NCI-H2107 treated with DMSO at 0.1 percent for 48 hours (cell line): ENCODE data around the gene DHX57.

ENCODE experiments used
- DNase-seq: peaks from one replicate; lab custom pipeline; 2025; ENCODE audit not compliant: unreplicated experiment; lab: John Stamatoyannopoulos, UW

DHX57 gene

GRCh38 chr2:38866773-38867443, 8.8 kb downstream of the DHX57 start:
- DNase-seq: no peak

- no peak for DNase-seq
Observed at GRCh38 chr2:38863061-38863695, 12.6 kb downstream of the DHX57 start.

- DNase-seq: no peak
Observed at GRCh38 chr2:38862476-38862875, 13.3 kb downstream of the DHX57 start.

- no peak for DNase-seq
Observed at GRCh38 chr2:38856165-38856564, 19.6 kb downstream of the DHX57 start.

- no peak for DNase-seq
Observed at GRCh38 chr2:38850045-38850444, 25.7 kb downstream of the DHX57 start.

- DNase-seq: no peak
Observed at GRCh38 chr2:38836791-38837190, 38.9 kb downstream of the DHX57 start.

- DNase-seq: no peak
Observed at GRCh38 chr2:38835990-38836389, 39.7 kb downstream of the DHX57 start.

- DNase-seq: no peak
Observed at GRCh38 chr2:38835015-38835601, 40.6 kb downstream of the DHX57 start.

- DNase-seq: no peak
Observed at GRCh38 chr2:38830526-38831159, 45.1 kb downstream of the DHX57 start.

GRCh38 chr2:38829971-38830370, 45.8 kb downstream of the DHX57 start:
- DNase-seq: no peak

- no peak for DNase-seq
Observed at GRCh38 chr2:38828460-38828859, 47.3 kb downstream of the DHX57 start.

- peak; percentile 6 for DNase-seq
Observed at GRCh38 chr2:38827539-38828145, 48.1 kb downstream of the DHX57 start.

- DNase-seq: no peak
Observed at GRCh38 chr2:38825956-38826355, 49.8 kb downstream of the DHX57 start.

GRCh38 chr2:38824906-38825305, 50.8 kb downstream of the DHX57 start:
- DNase-seq: no peak

GRCh38 chr2:38823386-38823785, 52.3 kb downstream of the DHX57 start:
- no peak for DNase-seq

GRCh38 chr2:38818565-38818964, 57.2 kb downstream of the DHX57 start:
- DNase-seq: no peak

GRCh38 chr2:38815936-38816335, 59.8 kb downstream of the DHX57 start:
- no peak for DNase-seq

GRCh38 chr2:38810488-38810887, 65.2 kb downstream of the DHX57 start:
- no peak for DNase-seq

GRCh38 chr2:38808677-38809076, 67.1 kb downstream of the DHX57 start:
- DNase-seq: no peak

GRCh38 chr2:38806733-38807059, 69.0 kb downstream of the DHX57 start:
- DNase-seq: no peak

GRCh38 chr2:38806015-38806732, 69.6 kb downstream of the DHX57 start:
- no peak for DNase-seq
